ENCODE data around the gene CTAG1A. TPM values are rescaled to one million over a fixed set of nuclear protein-coding genes. Genes with fewer than 3 reads are reported as not detected.
A peak's percentile ranks its signal among the peaks of the same experiment; 100 is the strongest.

CTAG1A gene
- total and polyA plus RNA-seq, 9 of the 15 experiments (the other 6 are each of a cell fraction or from before 2014, with no cell fraction given) = 0.32 TPM; not detected in 8

- ChIA-PET POLR2A (interaction anchor here (0.5 to 1.6 kb wide), 6 partner anchors 149 to 873 kb away, joined by 3 to 5 read pairs (median 3); partner anchors contain the start of gene SLC6A8), CTCF (ENCODE audit: low intra/inter-chr PET ratio) (no interaction called here)
- FAIRE-seq = no peak
- Histone ChIP-seq H3K9me1 (ENCODE audit: control insufficient read depth, insufficient read depth, low read length) (peaks cover under 1% of the 10 kb centered on the region), H3K27me3 (ENCODE audit: control insufficient read depth in 2 of 2, insufficient read depth in 2 of 2, low read length in 2 of 2) (no peaks in the 10 kb centered on the region), H3K9ac (ENCODE audit: insufficient read depth in 1 of 2, low read depth in 2 of 2, low read length in 2 of 2) (peak within 1 kb of the TSS; percentile 95 to 99), H3K9me3 (replicated peaks; ENCODE audit: control insufficient read depth, insufficient read depth, low read depth, low read length) (no peaks in the 10 kb centered on the region), H2AFZ (ENCODE audit: low read depth, low read length) (peak within 1 kb of the TSS; percentile 90), H3K4me2 (ENCODE audit: insufficient read depth, low read length) (peak within 1 kb of the TSS; percentile 100), H3K4me1 (replicated peaks in 1 of 2; ENCODE audit: control insufficient read depth in 2 of 2, insufficient read depth in 2 of 2, low read length in 2 of 2) (peaks cover 38 to 47% of the 10 kb centered on the region in 2 experiments), H3K27ac (ENCODE audit: extremely low read depth, low read depth, low read length) (peak within 1 kb of the TSS; percentile 98), H3K36me3 (ENCODE audit: control insufficient read depth, insufficient read depth, low read length) (peaks cover 47% of the 10 kb centered on the region), H3K79me2 (ENCODE audit: control insufficient read depth, insufficient read depth, low read length) (peaks cover 80% of the 10 kb centered on the region), H3K4me3 (peak within 1 kb of the TSS; percentile 98), H4K20me1 (replicated peaks; ENCODE audit: control insufficient read depth, insufficient read depth, low read length) (0 out of 2 replicates have a peak, but pooled peaks cover 12% of the 10 kb centered on the region)
- 1% methylated on average over 39 of the region's 92 CpGs for WGBS (ENCODE audit: insufficient coverage, low coverage, missing lambda C conversion rate)
- intact Hi-C loops (cut with micrococcal nuclease) = no loop called here
- ATAC-seq = peak; percentile 67
- DNase-seq (ENCODE audit: extremely low read depth in 1 of 4, low spot score in 3 of 4) = peak; percentile 87 to 96 (median 91)
- in situ Hi-C loops (cut with MboI) = loop anchor here (25.0 kb wide), 1 partner anchor 384 kb away; no protein-coding TSS in a partner anchor
- TSS peak; percentile 67 for BruUV-seq (replicated peaks)
- TF ChIP-seq RBM34 (IDR thresholded peaks at IDR 0.05; ENCODE audit: borderline replicate concordance, insufficient read depth, low read length) (0 out of 2 replicates have a peak, but pooled peaks have one; percentile 76), CLOCK (CRISPR knock-in tag; IDR thresholded peaks at IDR 0.05; ENCODE audit: borderline replicate concordance) (no peak), NUFIP1 (IDR thresholded peaks at IDR 0.05; ENCODE audit: partially characterized antibody) (no peak), RUNX1 (IDR thresholded peaks at IDR 0.05; ENCODE audit: low read depth) (no peak), ZNF384 (IDR thresholded peaks at IDR 0.05; ENCODE audit: low read depth, low read length) (no peak), ZNF354B (CRISPR knock-in tag; IDR thresholded peaks at IDR 0.05) (no peak), NRF1 (conservative IDR thresholded peaks at IDR 0.05 in 1 of 2, IDR thresholded peaks at IDR 0.05 in 1 of 2) (peak; percentile 84 to 87), HMGN3 (IDR thresholded peaks at IDR 0.05; ENCODE audit: borderline replicate concordance, extremely low read depth, insufficient read length, low read depth, low read length) (peak; percentile 59), KAT7 (CRISPR knock-in tag; IDR thresholded peaks at IDR 0.05; ENCODE audit: borderline replicate concordance) (0 out of 2 replicates have a peak, but pooled peaks have one; percentile 33), KDM4B (IDR thresholded peaks at IDR 0.05; ENCODE audit: borderline replicate concordance in 2 of 2, low read depth in 1 of 2) (no peak)
- TF ChIP-seq, protein P1, sequence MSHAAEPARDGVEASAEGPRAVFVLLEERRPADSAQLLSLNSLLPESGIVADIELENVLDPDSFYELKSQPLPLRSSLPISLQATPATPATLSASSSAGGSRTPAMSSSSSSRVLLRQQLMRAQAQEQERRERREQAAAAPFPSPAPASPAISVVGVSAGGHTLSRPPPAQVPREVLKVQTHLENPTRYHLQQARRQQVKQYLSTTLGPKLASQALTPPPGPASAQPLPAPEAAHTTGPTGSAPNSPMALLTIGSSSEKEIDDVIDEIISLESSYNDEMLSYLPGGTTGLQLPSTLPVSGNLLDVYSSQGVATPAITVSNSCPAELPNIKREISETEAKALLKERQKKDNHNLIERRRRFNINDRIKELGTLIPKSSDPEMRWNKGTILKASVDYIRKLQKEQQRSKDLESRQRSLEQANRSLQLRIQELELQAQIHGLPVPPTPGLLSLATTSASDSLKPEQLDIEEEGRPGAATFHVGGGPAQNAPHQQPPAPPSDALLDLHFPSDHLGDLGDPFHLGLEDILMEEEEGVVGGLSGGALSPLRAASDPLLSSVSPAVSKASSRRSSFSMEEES (CRISPR knock-in tag; IDR thresholded peaks at IDR 0.05) = no peak
- TF ChIP-seq, protein P2, sequence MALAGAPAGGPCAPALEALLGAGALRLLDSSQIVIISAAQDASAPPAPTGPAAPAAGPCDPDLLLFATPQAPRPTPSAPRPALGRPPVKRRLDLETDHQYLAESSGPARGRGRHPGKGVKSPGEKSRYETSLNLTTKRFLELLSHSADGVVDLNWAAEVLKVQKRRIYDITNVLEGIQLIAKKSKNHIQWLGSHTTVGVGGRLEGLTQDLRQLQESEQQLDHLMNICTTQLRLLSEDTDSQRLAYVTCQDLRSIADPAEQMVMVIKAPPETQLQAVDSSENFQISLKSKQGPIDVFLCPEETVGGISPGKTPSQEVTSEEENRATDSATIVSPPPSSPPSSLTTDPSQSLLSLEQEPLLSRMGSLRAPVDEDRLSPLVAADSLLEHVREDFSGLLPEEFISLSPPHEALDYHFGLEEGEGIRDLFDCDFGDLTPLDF (CRISPR knock-in tag; IDR thresholded peaks at IDR 0.05) = 0 out of 2 replicates have a peak, but pooled peaks have one; percentile 34
Observed at GRCh38 chrX:154546354-154547244, 38.3 kb upstream of the CTAG1A start, which contains the start of gene G6PD. TSS of gene G6PD (minus strand) at chrX:154546846. CDS start at chrX:154546155, 691 bp downstream.
